Natural killer cell (primary cell): ENCODE measurements around the gene NR1D1. TPM values are rescaled to one million over a fixed set of nuclear protein-coding genes. Genes with fewer than 3 reads are reported as not detected.

ENCODE experiments used
- ATAC-seq, 3 donors: fragments of 150-1000 bp in 2 of 3; fragments of 200-7000 bp in 1 of 3; cut with Tn5 transposase; 1 replicate in 1 of 3; 2 replicates in 2 of 3; pipeline ENCODE4 v1.10.0; 2021; ENCODE audit warnings: mild to moderate bottlenecking in 2 of 3, moderate library complexity in 2 of 3
- DNase-seq, 2 donors: peaks; one replicate each; pipeline versions ENCODE4 v3.0.0 to v3.0.0-alpha.2; 2013 to 2021; ENCODE audit warnings: mixed read lengths in 1 of 2
- H3K27ac ChIP-seq: one replicate; pipeline ENCODE4 v1.5.1; 2013; ENCODE audit warnings: mild to moderate bottlenecking, low read length
- H3K27me3 ChIP-seq: one replicate; pipeline ENCODE4 v1.6.1; 2013; ENCODE audit warnings: low read length; ENCODE audit not compliant: control insufficient read depth, insufficient read depth
- H3K36me3 ChIP-seq: one replicate; pipeline ENCODE4 v1.6.1; 2013; ENCODE audit warnings: low read length; ENCODE audit not compliant: control insufficient read depth, insufficient read depth
- H3K4me1 ChIP-seq: one replicate; pipeline ENCODE4 v1.6.1; 2013; ENCODE audit warnings: low read length; ENCODE audit not compliant: control insufficient read depth, insufficient read depth
- H3K4me3 ChIP-seq: one replicate; pipeline ENCODE4 v1.5.1; 2013; ENCODE audit warnings: low read length
- H3K9me3 ChIP-seq: one replicate; pipeline ENCODE4 v1.6.1; 2013; ENCODE audit warnings: low read length; ENCODE audit not compliant: control insufficient read depth, insufficient read depth
- H3K27ac Mint-ChIP-seq, 2 donors: one replicate each; pipeline ENCODE4 v1.8.0; 2022; ENCODE audit warnings: mild to moderate bottlenecking in 2 of 2, mixed read lengths in 2 of 2, moderate library complexity in 1 of 2
- H3K27me3 Mint-ChIP-seq, 2 donors: one replicate each; pipeline ENCODE4 v1.8.0; 2022; ENCODE audit warnings: low read depth in 2 of 2, mixed read lengths in 2 of 2
- H3K36me3 Mint-ChIP-seq: one replicate; pipeline ENCODE4 v1.8.0; 2022; ENCODE audit warnings: mixed read lengths
- H3K4me1 Mint-ChIP-seq, 2 donors: one replicate each; pipeline ENCODE4 v1.8.0; 2022; ENCODE audit warnings: mixed read lengths in 2 of 2
- H3K4me3 Mint-ChIP-seq: one replicate; pipeline ENCODE4 v1.8.0; 2022; ENCODE audit warnings: mild to moderate bottlenecking, moderate library complexity, mixed read lengths
- H3K9me3 Mint-ChIP-seq, 2 donors: one replicate each; pipeline ENCODE4 v1.8.0; 2022; ENCODE audit warnings: mixed read lengths in 2 of 2
- CTCF ChIP-seq: fragments of 200-600 bp; IDR thresholded peaks from one replicate; pipeline ENCODE4 v1.8.0; 2022; ENCODE audit warnings: antibody characterized with exemption
- WGBS: methylation state at CpG from one replicate; pipeline ENCODE4 v1.1.7; 2013; ENCODE audit warnings: missing lambda C conversion rate; ENCODE audit not compliant: insufficient coverage; 5-methylcytosine and 5-hydroxymethylcytosine counted together
- intact Hi-C: fragments of 100-400 bp; cut with micrococcal nuclease; formaldehyde crosslinking; loops from one replicate; pipeline ENCODE4 v1.14.2; 2022
- total RNA-seq, 4 donors: library from RNA; stranded (reverse); fragments of 120-200 nt in 1 of 4; gene quantifications; one replicate each; pipeline versions ENCODE4 v1.2.3 to v1.2.4, GENCODE V29; 2013 to 2022

The NR1D1 gene
- total RNA-seq, 3 donors from 2014 or later (not counting 1 experiment from before 2014, with no cell fraction given) = 8.8 to 10.1 (median 9.9) TPM

GRCh38 chr17:40067710-40068109, 32.7 kb downstream of the NR1D1 start:
- DNase-seq = no peak

GRCh38 chr17:40065769-40066510, 34.4 kb downstream of the NR1D1 start:
- Histone ChIP-seq H3K4me3 (no peak overlapping the region), H3K36me3 (no peaks in the 10 kb centered on the region), H3K27me3 (no peaks in the 10 kb centered on the region), H3K9me3 (no peaks in the 10 kb centered on the region), H3K4me1 (peaks cover 77% of the 10 kb centered on the region), H3K27ac (no peak overlapping the region)
- H3K36me3 Mint-ChIP-seq = no peaks in the 10 kb centered on the region
- 85% methylated on average over 10 of the region's 11 CpGs for WGBS
- peaks cover 66 to 79% of the 10 kb centered on the region in 2 donors for H3K4me1 Mint-ChIP-seq
- peak overlapping the region; percentile 87 for H3K4me3 Mint-ChIP-seq
- ATAC-seq (no peak), DNase-seq (no peak)
- intact Hi-C loops = no loop called here
- no peak for TF ChIP-seq CTCF
- H3K27ac Mint-ChIP-seq = peak overlapping the region; percentile 77 to 84
- no peaks in the 10 kb centered on the region for H3K9me3 Mint-ChIP-seq
- no peaks in the 10 kb centered on the region for H3K27me3 Mint-ChIP-seq

More at GRCh38 chr17:40067710-40068109, 32.7 kb downstream of the NR1D1 start:
- Mint-ChIP-seq H3K9me3 (no peaks in the 10 kb centered on the region), H3K27me3 (no peaks in the 10 kb centered on the region), H3K4me1 (peaks cover 63 to 83% of the 10 kb centered on the region in 2 donors), H3K27ac (peak overlapping the region; percentile 84 to 95), H3K4me3 (peak overlapping the region; percentile 87), H3K36me3 (no peaks in the 10 kb centered on the region)
- Histone ChIP-seq H3K4me1 (peaks cover 88% of the 10 kb centered on the region), H3K27me3 (no peaks in the 10 kb centered on the region), H3K27ac (peak overlapping the region; percentile 56), H3K4me3 (no peak overlapping the region), H3K36me3 (no peaks in the 10 kb centered on the region), H3K9me3 (no peaks in the 10 kb centered on the region)
- intact Hi-C loops = no loop called here
- no peak for ATAC-seq
- WGBS = 96% methylated on average over 7 of the region's 7 CpGs
- TF ChIP-seq CTCF = no peak

GRCh38 chr17:40064971-40065768, 35.2 kb downstream of the NR1D1 start:
- Histone ChIP-seq H3K36me3 (no peaks in the 10 kb centered on the region), H3K4me1 (peaks cover 70% of the 10 kb centered on the region), H3K9me3 (no peaks in the 10 kb centered on the region), H3K4me3 (no peak overlapping the region), H3K27ac (no peak overlapping the region), H3K27me3 (no peaks in the 10 kb centered on the region)
- H3K27me3 Mint-ChIP-seq = no peaks in the 10 kb centered on the region
- H3K9me3 Mint-ChIP-seq = no peaks in the 10 kb centered on the region
- DNase-seq (no peak), ATAC-seq (no peak)
- TF ChIP-seq CTCF = no peak
- H3K27ac Mint-ChIP-seq = peak overlapping the region; percentile 47 to 77
- intact Hi-C loops = loop anchor here (5.0 kb wide), 1 partner anchor 47 kb away; no protein-coding TSS in a partner anchor
- 53% methylated on average over 6 of the region's 10 CpGs for WGBS
- peaks cover 60 to 71% of the 10 kb centered on the region in 2 donors for H3K4me1 Mint-ChIP-seq
- peak overlapping the region; percentile 87 for H3K4me3 Mint-ChIP-seq
- H3K36me3 Mint-ChIP-seq = no peaks in the 10 kb centered on the region
